ENCODE results near the gene NMNAT2.

NMNAT2 gene

GRCh38 chr1:183346276-183346732, 71.9 kb downstream of the NMNAT2 start:
- no peak for TF ChIP-seq CEBPB (IDR thresholded peaks at IDR 0.05)
- TF ChIP-seq TAF1 (IDR thresholded peaks at IDR 0.05; ENCODE audit: low read depth): no peak
- TF ChIP-seq NFIC (IDR thresholded peaks at IDR 0.05): no peak
- TF ChIP-seq FOXM1 (IDR thresholded peaks at IDR 0.05; ENCODE audit: borderline replicate concordance, low read depth): no peak
- no peak for TF ChIP-seq TEAD4 (IDR thresholded peaks at IDR 0.05)
- TF ChIP-seq EP300 (IDR thresholded peaks at IDR 0.05; ENCODE audit: borderline replicate concordance): no peak
- TF ChIP-seq ZBTB7A (IDR thresholded peaks at IDR 0.05; ENCODE audit: low read depth): no peak
- no peak for TF ChIP-seq MAX (IDR thresholded peaks at IDR 0.05)
- no peak for TF ChIP-seq REST (IDR thresholded peaks at IDR 0.05; ENCODE audit: low read depth)
- no peak for TF ChIP-seq YY1 (IDR thresholded peaks at IDR 0.05; ENCODE audit: low read depth)

- TF ChIP-seq CREB1 (IDR thresholded peaks at IDR 0.05; ENCODE audit: low read depth) (no peak), FOXM1 (IDR thresholded peaks at IDR 0.05; ENCODE audit: borderline replicate concordance, low read depth) (no peak), EP300 (IDR thresholded peaks at IDR 0.05; ENCODE audit: borderline replicate concordance) (no peak), USF1 (IDR thresholded peaks at IDR 0.05) (no peak), RAD21 (IDR thresholded peaks at IDR 0.05; ENCODE audit: low read depth) (no peak), CEBPB (IDR thresholded peaks at IDR 0.05) (no peak), TAF1 (IDR thresholded peaks at IDR 0.05; ENCODE audit: low read depth) (no peak), TEAD4 (IDR thresholded peaks at IDR 0.05) (no peak), REST (IDR thresholded peaks at IDR 0.05; ENCODE audit: low read depth) (no peak), ZBTB7A (IDR thresholded peaks at IDR 0.05; ENCODE audit: low read depth) (no peak)
Measured at GRCh38 chr1:183339556-183340167, 78.5 kb downstream of the NMNAT2 start.

GRCh38 chr1:183331091-183331742, 87.0 kb downstream of the NMNAT2 start:
- no peak for TF ChIP-seq USF1 (IDR thresholded peaks at IDR 0.05)
- no peak for TF ChIP-seq YY1 (IDR thresholded peaks at IDR 0.05; ENCODE audit: low read depth)
- peak; percentile 37; the same call in 1 of the 2 replicates for TF ChIP-seq MAX (IDR thresholded peaks at IDR 0.05)
- TF ChIP-seq TAF1 (IDR thresholded peaks at IDR 0.05; ENCODE audit: low read depth): no peak
- no peak for TF ChIP-seq CEBPB (IDR thresholded peaks at IDR 0.05)
- no peak for TF ChIP-seq RAD21 (IDR thresholded peaks at IDR 0.05; ENCODE audit: low read depth)
- TF ChIP-seq EGR1 (IDR thresholded peaks at IDR 0.05): no peak
- TF ChIP-seq TEAD4 (IDR thresholded peaks at IDR 0.05): peak; percentile 1; the same call in 1 of the 2 replicates
- no peak for TF ChIP-seq FOXM1 (IDR thresholded peaks at IDR 0.05; ENCODE audit: borderline replicate concordance, low read depth)
- TF ChIP-seq TCF12 (IDR thresholded peaks at IDR 0.05; ENCODE audit: low read depth): peak; percentile 26; the same call in 1 of the 2 replicates
- TF ChIP-seq EP300 (IDR thresholded peaks at IDR 0.05; ENCODE audit: borderline replicate concordance): no peak
- TF ChIP-seq ZBTB7A (IDR thresholded peaks at IDR 0.05; ENCODE audit: low read depth): peak; percentile 70; the same call in 1 of the 2 replicates
- no peak for TF ChIP-seq REST (IDR thresholded peaks at IDR 0.05; ENCODE audit: low read depth)
- no peak for TF ChIP-seq NFIC (IDR thresholded peaks at IDR 0.05)
- no peak for TF ChIP-seq CREB1 (IDR thresholded peaks at IDR 0.05; ENCODE audit: low read depth)

- TF ChIP-seq FOXM1 (IDR thresholded peaks at IDR 0.05; ENCODE audit: borderline replicate concordance, low read depth) (no peak), TAF1 (IDR thresholded peaks at IDR 0.05; ENCODE audit: low read depth) (no peak), YY1 (IDR thresholded peaks at IDR 0.05; ENCODE audit: low read depth) (0 out of 2 replicates have a peak, but pooled peaks have one; percentile 29)
Measured at GRCh38 chr1:183330335-183330734, 87.8 kb downstream of the NMNAT2 start.

All from Ishikawa (cell line).